A549 (cell line): Measurements from ENCODE around the gene SNX20. TPM values are rescaled to one million over a fixed set of nuclear protein-coding genes. Genes with fewer than 3 reads are reported as not detected.

Source experiments
- ATAC-seq, 2 experiments: fragments of 200-7000 bp in 1 of 2; fragments of >200 bp in 1 of 2; cut with Nextera tagmentation in 1 of 2; cut with Tn5 transposase in 1 of 2; 3 replicates each; pipeline versions ENCODE4 v1.8.0 to v1.9.1; 2018 to 2020; ENCODE audit warnings: mild to moderate bottlenecking in 1 of 2, moderate library complexity in 1 of 2
- CTCF ChIA-PET: fragments of 300-600 bp; sonication (Branson Sonifier 250); formaldehyde crosslinking; extraction: SDS; loops from one replicate; lab custom pipeline; 2021; ENCODE audit warnings: antibody characterized with exemption, inconsistent platforms; lab: Yijun Ruan, JAX
- POLR2A ChIA-PET: fragments of 350-600 bp; formaldehyde crosslinking; extraction: SDS; loops from one replicate; lab custom pipeline; 2021; ENCODE audit warnings: antibody characterized with exemption, inconsistent platforms; lab: Yijun Ruan, JAX
- DNase-seq, 2 experiments: peaks; one replicate each; pipeline versions ENCODE4 v3.0.0 to v3.0.0-alpha.2; 2011 to 2016; ENCODE audit warnings: low read depth in 1 of 2, low spot score in 1 of 2
- FAIRE-seq: peaks from 2 replicates; lab custom pipeline; 2011; peaks lifted over from hg19 to GRCh38; lab: Jason Lieb, UNC
- H3K27ac ChIP-seq, 2 experiments: fragments of >200 bp; sonication (Bioruptor Twin); formaldehyde crosslinking; 3 replicates each; pipeline ENCODE4 v1.5.1; 2016 to 2017
- H3K4me1 ChIP-seq: fragments of >200 bp; sonication (Bioruptor Twin); formaldehyde crosslinking; 3 replicates; pipeline ENCODE4 v1.6.1; 2016
- H3K4me2 ChIP-seq: fragments of >200 bp; sonication (Bioruptor Twin); formaldehyde crosslinking; 3 replicates; pipeline ENCODE4 v1.6.1; 2016
- H3K4me3 ChIP-seq: fragments of >200 bp; sonication (Bioruptor Twin); formaldehyde crosslinking; 3 replicates; pipeline ENCODE4 v1.5.1; 2016
- H3K9me3 ChIP-seq: fragments of >200 bp; sonication (Bioruptor Twin); formaldehyde crosslinking; 3 replicates; pipeline ENCODE4 v1.6.1; 2016
- CEBPB ChIP-seq, 2 experiments: fragments of >200 bp in 1 of 2; sonication (Bioruptor Twin) in 1 of 2; formaldehyde crosslinking in 1 of 2; IDR thresholded peaks; 2 replicates each; pipeline ENCODE4 v1.6.1; 2012 to 2016
- CHD2 ChIP-seq: fragments of 150-350 bp; IDR thresholded peaks from 2 replicates; pipeline ENCODE4 v1.6.1; 2014; ENCODE audit warnings: low read length; ENCODE audit not compliant: partially characterized antibody
- GATA3 ChIP-seq: IDR thresholded peaks from 2 replicates; pipeline ENCODE4 v1.6.1; 2012; ENCODE audit warnings: borderline replicate concordance
- HMGXB4 ChIP-seq: fragments of 250-450 bp; sonication (Bioruptor Pico); IDR thresholded peaks from 2 replicates; pipeline ENCODE4 v1.5.0; 2021; ENCODE audit warnings: mild to moderate bottlenecking, moderate library complexity, borderline replicate concordance
- HOXB13 ChIP-seq: fragments of 250-450 bp; sonication (Bioruptor Pico); IDR thresholded peaks from 2 replicates; pipeline ENCODE4 v1.5.0; 2020; ENCODE audit warnings: low read depth, mild to moderate bottlenecking, moderate library complexity
- JUN ChIP-seq, 2 experiments: fragments of >200 bp; sonication (Bioruptor Twin); formaldehyde crosslinking; IDR thresholded peaks; 2 replicates in 1 of 2; 3 replicates in 1 of 2; pipeline ENCODE4 v1.6.1; 2016 to 2017
- NPAS2 ChIP-seq: fragments of 250-450 bp; sonication (Bioruptor Pico); IDR thresholded peaks from 2 replicates; pipeline ENCODE4 v1.8.0; 2022; ENCODE audit warnings: mild to moderate bottlenecking, moderate library complexity, borderline replicate concordance
- NR3C1 ChIP-seq: fragments of >200 bp; sonication (Bioruptor Twin); formaldehyde crosslinking; IDR thresholded peaks from 3 replicates; pipeline ENCODE4 v1.6.1; 2017
- RARB ChIP-seq: fragments of 250-450 bp; sonication (Bioruptor Pico); IDR thresholded peaks from 2 replicates; pipeline ENCODE4 v1.8.0; 2021; ENCODE audit warnings: mild to moderate bottlenecking, moderate library complexity
- WGBS: methylation state at CpG from one replicate; pipeline ENCODE4 v1.1.6; 2017; ENCODE audit errors: missing lambda C conversion rate; 5-methylcytosine and 5-hydroxymethylcytosine counted together
- polyA plus RNA-seq, 4 experiments: library from polyadenylated mRNA; depleted of rRNA in 3 of 4; stranded (reverse); fragments of >200 nt; fragmentation: RNase III in 1 of 4; extraction: RNeasy Plus Mini Kit Qiagen cat#74134 plus additional on column Dnase treatment in 1 of 4; gene quantifications; 2 replicates in 3 of 4; 3 replicates in 1 of 4; pipeline ENCODE4 v1.2.3, GENCODE V29; 2011 to 2017

SNX20 gene
- polyA plus RNA-seq, 2 of the 4 experiments (the other 2 are of a cell fraction) = not detected

- Histone ChIP-seq H3K27ac (no peak overlapping the region), H3K4me3 (no peak overlapping the region), H3K4me2 (no peak overlapping the region), H3K9me3 (no peaks in the 10 kb centered on the region), H3K4me1 (no peaks in the 10 kb centered on the region)
- WGBS = 67% methylated on average over 12 of the region's 16 CpGs
- DNase-seq = no peak
- no peak for ATAC-seq
- ChIA-PET CTCF (interaction anchor here (4.0 kb wide), 1 partner anchor 43 kb away, joined by 17 read pairs; no protein-coding TSS in a partner anchor), POLR2A (no interaction called here)
- no peak for FAIRE-seq
- no peak for TF ChIP-seq NPAS2 (CRISPR knock-in tag)
- TF ChIP-seq NR3C1 = no peak
- TF ChIP-seq GATA3 = no peak
- no peak for TF ChIP-seq CEBPB (IDR thresholded peaks at IDR 0.05)
- no peak for TF ChIP-seq JUN (IDR thresholded peaks at IDR 0.05)
- no peak for TF ChIP-seq CHD2
Measured at GRCh38 chr16:50622643-50623369, 58.3 kb downstream of the SNX20 start.

- FAIRE-seq (no peak), DNase-seq (no peak), ATAC-seq (no peak)
- no peak for TF ChIP-seq HOXB13
- TF ChIP-seq RARB = no peak
- TF ChIP-seq HMGXB4 = no peak
- Histone ChIP-seq H3K4me2 (no peak overlapping the region), H3K27ac (no peak overlapping the region), H3K4me1 (0 out of 3 replicates have a peak, but pooled peaks cover 3% of the 10 kb centered on the region), H3K4me3 (no peak overlapping the region), H3K9me3 (no peaks in the 10 kb centered on the region)
- CTCF ChIA-PET = interaction anchor here (4.0 kb wide), 1 partner anchor 43 kb away, joined by 17 read pairs; no protein-coding TSS in a partner anchor
- WGBS = 88% methylated on average over 3 of the region's 7 CpGs
- POLR2A ChIA-PET = no interaction called here
Measured at GRCh38 chr16:50622029-50622428, 59.1 kb downstream of the SNX20 start.

Other genes starting within 250 kb of the SNX20 start
- gene NKD1, start 132.9 kb downstream of the SNX20 start, polyA plus RNA-seq (2011; rRNA removed) = 0.10 and 0.17 TPM in 2 replicates
- gene NKD1, start 132.9 kb downstream of the SNX20 start, polyA plus RNA-seq (2017; fragmentation: RNase III; extraction: RNeasy Plus Mini Kit Qiagen cat#74134 plus additional on column Dnase treatment) = 0.15 to 0.22 TPM (median 0.19 TPM) in 3 replicates
- 0.03 TPM in 1 of 2 replicates, not detected in the other for gene NOD2, start 12.3 kb upstream of the SNX20 start, polyA plus RNA-seq (2011; rRNA removed)
- gene NOD2, start 12.3 kb upstream of the SNX20 start, polyA plus RNA-seq (2017; fragmentation: RNase III; extraction: RNeasy Plus Mini Kit Qiagen cat#74134 plus additional on column Dnase treatment) = not detected in 3 replicates
- 11.2 and 12.7 TPM in 2 replicates for gene CYLD, start 60.8 kb upstream of the SNX20 start, polyA plus RNA-seq (2011; rRNA removed)
- gene CYLD, start 60.8 kb upstream of the SNX20 start, polyA plus RNA-seq (2017; fragmentation: RNase III; extraction: RNeasy Plus Mini Kit Qiagen cat#74134 plus additional on column Dnase treatment) = 6.5 to 7.2 TPM (median 6.7 TPM) in 3 replicates